GOT3 (cell line): ENCODE data around the gene IL26.

Source experiments
- DNase-seq: peaks from one replicate; lab custom pipeline; 2025; ENCODE audit warnings: mixed read lengths; lab: John Stamatoyannopoulos, UW

IL26 gene

GRCh38 chr12:68154779-68155178 lies 70.8 kb downstream of the IL26 start:
- DNase-seq: no peak
